HG02759 (cell line): ENCODE measurements around the gene PPP1R12C.
"Not testable (repeated sequence)": the region's sequence is repeated elsewhere in the genome, so short reads cannot be mapped to it uniquely, and the experiment has no call there.

Source experiments
- ATAC-seq: cut with Tn5 transposase; IDR thresholded peaks from one replicate; pipeline ENCODE4 v1.9.1; 2021; ENCODE audit warnings: mild to moderate bottlenecking, moderate library complexity; ENCODE audit not compliant: unreplicated experiment

The PPP1R12C gene

DNA sequence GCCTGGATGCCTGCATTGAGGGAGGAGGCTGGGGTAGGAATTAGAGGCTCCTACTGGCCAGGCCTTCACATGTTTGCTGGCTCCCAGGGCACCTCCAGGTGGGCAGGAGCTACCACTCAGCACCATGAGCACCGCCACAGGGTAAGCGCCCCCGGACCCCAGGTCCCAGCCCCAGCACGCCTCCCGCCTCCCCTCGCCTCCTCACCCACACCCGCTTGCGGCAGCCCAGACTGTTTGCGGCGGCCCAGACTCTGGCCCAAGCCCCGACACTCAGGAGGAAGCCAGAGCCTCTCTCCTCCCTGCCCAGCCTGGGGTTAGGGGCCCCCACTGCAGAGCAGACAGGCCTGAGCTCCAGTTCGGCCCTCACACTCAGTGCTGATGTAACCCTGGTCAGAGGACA is 41.1 kb downstream of the PPP1R12C start:
- no peak for ATAC-seq

- ATAC-seq, result no peak
These were observed 42.0 kb downstream of the PPP1R12C start, which contains the start of gene EPS8L1 for GRCh38 chr19:55075371-55075998. EPS8L1 (plus strand) TSS chr19:55075869; CDS start chr19:55076445, 576 bp downstream.

- no peak for ATAC-seq
These were observed 45.5 kb downstream of the PPP1R12C start for GRCh38 chr19:55071913-55072312.

- ATAC-seq, result no peak
These were observed 46.3 kb downstream of the PPP1R12C start for GRCh38 chr19:55071129-55071502.

DNA sequence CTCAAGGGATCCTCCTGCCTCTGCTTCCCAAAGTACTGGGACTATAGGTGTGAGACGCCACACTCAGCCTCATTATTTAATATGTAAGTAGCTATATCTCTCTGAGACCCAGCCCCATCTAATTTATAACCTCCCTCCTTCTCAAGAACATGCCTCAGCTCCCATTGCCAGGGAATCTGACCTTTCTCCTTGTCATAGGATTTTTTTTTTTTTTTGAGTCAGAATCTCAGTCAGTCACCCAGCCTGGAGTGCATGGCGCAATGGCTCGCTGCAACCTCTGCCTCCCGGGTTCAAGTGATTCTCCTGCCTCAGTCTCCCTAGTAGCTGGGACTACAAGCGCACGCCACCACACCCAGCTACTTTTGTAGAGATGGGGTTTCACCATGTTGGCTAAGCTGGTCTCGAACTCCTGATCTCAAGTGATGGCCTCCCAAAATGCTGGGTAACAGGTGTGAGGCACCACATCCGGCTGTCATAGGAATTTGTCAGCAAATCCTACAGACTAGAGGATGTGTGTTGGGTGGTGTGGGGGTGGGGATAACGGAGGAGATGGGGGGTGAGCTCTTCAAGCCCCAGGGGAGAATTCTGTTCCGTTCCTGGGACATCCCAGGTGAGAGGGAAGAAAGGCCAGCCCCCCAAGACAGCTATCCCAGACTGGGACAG is 46.8 kb downstream of the PPP1R12C start:
- no peak for ATAC-seq

GRCh38 chr19:55069865-55070197 is 47.6 kb downstream of the PPP1R12C start:
- ATAC-seq, result no peak

- ATAC-seq, result no peak
These were observed 48.2 kb downstream of the PPP1R12C start for GRCh38 chr19:55068950-55069864.

DNA sequence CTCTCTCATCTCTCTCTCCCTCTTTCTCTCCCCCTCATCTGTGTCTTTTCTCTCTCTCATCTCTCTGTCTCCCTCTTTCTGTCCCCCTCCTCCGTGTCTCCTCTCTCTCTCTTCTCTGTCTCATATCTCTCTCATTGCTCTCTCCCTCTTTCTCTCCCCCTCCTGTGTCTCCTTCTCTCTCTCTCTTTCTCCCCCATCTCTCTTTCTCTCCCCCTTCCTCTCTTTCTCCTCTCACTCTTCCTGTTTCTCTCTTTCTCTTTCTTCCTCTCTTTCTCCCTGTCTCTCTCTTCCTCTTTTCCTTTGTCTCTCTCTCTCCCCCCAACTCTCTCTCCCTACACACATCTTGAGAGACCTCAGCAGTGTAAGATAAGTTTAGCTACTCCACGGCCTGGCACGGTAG is 49.6 kb downstream of the PPP1R12C start:
- no peak for ATAC-seq

- no peak for ATAC-seq
These were observed 51.2 kb downstream of the PPP1R12C start for GRCh38 chr19:55066107-55066709.

DNA sequence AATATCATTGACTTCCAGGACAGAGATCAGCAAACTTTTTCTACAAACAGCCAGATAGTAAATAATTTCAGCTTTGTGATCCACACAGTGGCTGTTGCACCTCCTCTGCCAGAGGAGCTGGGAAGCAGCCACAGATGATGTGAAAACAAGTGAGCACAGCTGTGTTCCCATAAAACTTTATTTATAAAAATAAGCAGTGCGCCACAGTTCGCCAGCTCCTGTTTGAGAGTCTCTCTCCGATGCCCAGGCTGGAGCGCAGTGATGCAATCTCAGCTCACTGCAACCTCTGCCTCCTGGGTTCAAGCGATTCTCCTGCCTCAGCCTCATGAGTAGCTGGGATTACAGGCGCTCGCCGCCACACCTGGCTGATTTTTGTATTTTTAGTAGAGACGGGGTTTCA is 51.9 kb downstream of the PPP1R12C start:
- not testable (repeated sequence) for ATAC-seq

DNA sequence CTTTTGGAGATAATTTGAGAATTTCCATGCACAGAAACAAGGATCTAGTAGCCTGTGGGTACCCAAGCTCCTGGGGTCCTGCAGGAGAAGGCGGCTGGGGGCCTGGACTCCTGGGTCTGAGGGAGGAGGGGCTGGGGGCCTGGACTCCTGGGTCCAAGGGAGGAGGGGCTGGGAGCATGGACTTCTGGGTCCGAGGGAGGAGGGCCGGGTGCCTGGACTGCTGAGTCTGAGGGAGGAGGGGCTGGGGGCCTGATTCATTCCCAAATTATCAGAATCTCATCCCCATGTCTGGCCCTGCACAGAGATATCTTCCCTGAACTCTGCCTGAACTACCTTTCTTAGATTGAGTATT is 54.0 kb downstream of the PPP1R12C start:
- no peak for ATAC-seq

DNA sequence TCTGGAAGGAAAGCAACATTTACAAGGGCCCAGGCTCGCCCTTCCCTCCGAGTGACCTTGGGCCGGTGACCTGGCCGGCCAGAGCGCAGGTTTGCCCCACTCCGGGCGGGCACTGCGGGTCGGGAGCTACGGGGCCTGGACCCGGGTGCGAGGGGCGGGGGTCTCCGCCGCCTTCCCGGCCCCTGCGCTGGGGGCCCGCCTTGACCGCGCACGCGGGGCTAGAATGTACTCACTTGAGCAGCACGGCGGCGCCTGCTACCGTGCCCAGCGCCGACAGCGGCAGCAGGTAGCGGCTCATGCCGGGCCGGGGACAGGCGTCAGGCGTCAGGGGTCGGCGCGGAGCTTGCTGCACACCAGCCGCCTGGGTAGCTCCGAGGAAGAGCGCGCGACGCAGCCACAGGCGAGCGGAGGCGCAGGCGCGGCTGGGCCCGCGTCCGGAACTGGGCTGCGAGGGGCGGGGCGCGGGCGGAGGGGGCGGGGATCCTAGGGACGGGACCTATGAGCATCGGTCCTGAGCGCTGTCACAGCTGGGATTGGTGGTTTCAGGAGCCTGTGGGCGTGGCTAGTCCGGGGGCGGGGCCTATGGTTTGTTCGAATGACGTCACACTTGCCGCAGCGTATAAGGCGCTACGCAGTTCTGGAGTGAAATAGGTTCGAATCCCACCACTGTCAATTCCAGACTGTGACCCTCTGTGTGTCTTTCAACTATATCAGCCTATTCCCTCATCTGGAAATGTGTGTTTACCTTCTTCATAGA is 54.5 kb downstream of the PPP1R12C start, which contains the start of gene RDH13:
Gene RDH13, minus strand, starts transcription at position 414 of the 757 bp plus-strand sequence. Its CDS starts 116 bp downstream, at position 298.
- peak; percentile 94 for ATAC-seq

DNA sequence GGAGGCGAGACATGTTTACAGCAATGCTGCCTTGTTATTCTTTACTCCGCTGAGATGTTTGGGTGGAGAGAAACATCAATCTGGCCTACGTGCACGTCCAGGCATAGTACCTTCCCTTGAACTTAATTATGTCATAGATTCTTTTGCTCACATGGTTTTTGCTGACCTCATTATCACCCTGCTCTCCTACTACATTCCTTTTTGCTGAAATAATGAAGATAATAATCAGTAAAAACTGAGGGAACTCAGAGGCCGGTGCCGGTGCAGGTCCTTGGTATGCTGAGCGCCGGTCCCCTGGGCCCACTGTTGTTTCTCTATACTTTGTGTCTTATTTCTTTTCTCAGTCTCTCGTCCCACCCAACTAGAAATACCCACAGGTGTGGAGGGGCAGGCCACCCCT is 57.1 kb downstream of the PPP1R12C start:
- ATAC-seq, result not testable (repeated sequence)

DNA sequence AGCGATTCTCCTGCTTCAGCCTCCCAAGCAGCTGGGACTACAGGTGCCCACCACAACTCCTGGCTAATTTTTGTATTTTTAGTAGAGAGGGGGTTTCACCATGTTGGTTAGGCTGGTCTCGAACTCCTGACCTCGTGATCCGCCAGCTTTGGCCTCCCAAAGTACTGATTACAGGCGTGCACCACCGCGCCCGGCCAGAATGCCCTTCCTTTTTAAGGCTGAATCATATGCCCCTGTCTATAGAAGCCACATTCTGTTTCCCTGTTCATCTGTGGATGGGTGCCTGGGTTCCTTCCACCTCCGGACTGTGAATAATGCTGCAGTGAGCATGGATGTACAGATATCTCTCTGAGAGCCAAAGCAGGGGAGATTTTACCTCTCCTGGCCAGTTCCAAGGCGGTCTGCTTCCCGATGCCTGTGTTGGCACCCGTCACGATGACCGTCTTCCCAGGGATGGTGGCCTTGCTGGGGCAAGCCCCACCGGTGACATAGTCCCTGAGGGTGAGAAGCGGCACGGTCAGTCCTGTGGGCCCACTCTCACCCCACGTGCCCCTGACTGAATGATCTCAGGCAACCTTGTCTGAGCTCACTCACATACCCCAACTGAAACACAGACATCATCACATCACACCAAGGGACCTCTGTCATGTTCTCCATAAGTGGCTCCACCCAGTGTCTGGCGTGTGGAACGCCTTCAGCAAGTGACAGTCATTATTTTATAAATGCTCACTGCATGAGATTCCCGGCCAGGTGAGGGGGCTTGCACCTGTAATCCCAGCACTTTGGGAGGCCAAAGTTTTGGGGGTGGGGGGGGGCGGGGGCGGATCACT is 58.4 kb downstream of the PPP1R12C start:
- ATAC-seq, result no peak

- no peak for ATAC-seq
These were observed 60.6 kb downstream of the PPP1R12C start for GRCh38 chr19:55056827-55057226.

DNA sequence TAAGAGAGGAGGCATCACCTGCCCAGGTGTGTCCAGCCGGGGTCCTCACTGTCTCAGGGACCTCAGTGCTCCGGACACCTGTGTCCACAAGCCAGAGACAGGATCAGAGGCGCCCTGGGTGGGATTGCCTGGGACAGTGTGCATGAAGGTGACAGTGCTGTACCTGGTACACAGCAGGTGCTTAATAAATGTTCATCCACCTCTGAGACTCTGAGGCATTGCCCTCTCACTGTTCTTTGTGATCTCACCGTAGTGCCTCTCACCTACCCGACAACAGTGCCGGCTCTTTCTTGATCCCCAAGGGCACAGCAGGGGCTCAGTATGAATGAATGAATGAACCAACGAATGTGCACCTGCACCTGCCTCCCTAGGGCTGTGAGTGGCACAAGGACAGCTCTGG is 63.7 kb downstream of the PPP1R12C start:
- ATAC-seq, result no peak

DNA sequence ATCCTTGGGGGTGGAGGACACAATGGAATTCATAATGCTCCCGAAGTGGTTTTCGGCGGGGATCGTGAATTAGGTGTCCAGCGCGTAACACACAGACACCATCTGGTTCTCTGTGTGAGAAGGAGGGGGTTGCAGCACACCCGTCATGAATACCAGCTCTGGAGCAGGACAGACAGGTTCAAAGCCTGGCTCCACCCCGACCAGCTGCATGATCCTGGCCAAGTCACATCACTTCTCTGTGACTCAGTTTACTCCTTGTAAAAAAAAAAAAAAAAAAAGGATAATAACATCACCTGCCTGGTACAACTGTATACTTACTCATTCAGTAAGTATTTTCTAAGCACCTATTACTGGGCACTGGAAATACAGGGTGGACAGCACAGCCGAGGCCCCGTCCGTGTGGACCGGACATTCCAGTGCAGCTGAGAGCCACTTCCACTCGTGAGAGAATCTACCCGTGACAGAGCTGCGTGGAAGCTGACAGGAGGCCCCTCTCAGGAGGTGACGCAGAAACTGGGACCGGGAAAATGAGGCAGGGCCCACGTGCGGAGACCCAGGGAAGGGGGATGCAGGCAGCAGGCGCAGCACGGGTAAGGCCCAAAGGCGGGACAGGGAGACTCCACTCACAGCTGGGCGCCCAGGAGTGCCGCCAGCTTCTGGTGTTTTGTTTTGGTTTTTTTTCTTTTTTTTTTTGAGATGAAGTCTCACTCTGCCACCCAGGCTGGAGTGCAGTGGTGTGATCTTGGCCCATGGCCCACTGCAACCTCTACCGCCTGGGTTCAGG is 66.5 kb downstream of the PPP1R12C start:
- no peak for ATAC-seq

- no peak for ATAC-seq
These were observed 69.0 kb downstream of the PPP1R12C start for GRCh38 chr19:55048446-55048845.

GRCh38 chr19:55047951-55048350 is 69.5 kb downstream of the PPP1R12C start:
- no peak for ATAC-seq
